ENCODE data around the gene AKR1C8. TPM values are rescaled to one million over a fixed set of nuclear protein-coding genes. Genes with fewer than 3 reads are reported as not detected.
"Not testable (repeated sequence)": the region's sequence is repeated elsewhere in the genome, so short reads cannot be mapped to it uniquely, and the experiment has no call there.

The AKR1C8 gene
- polyA plus RNA-seq, 4 donors = 0.06 TPM; not detected in 3

DNA sequence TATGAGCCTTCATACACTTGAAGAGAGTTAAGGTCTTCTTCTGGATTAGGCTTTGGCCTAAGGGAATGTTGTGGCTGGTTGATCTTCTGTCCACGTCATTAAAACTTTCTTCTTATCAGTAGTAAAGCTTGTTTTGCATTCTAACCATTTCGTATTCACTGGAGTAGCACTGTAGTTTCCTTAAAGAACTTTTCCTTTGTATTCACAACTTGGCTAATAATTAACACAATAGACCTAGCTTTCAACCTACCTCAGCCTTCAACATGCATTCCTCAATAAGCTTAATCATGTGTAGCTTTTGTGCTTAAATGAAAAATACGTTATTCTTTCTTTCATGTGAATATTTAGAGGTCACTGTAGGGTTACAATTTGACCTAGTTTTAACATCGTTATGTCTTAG is 42.8 kb downstream of the AKR1C8 start:
- peak; percentile 57 for FAIRE-seq
- H3K27ac ChIP-seq (ENCODE audit: low read depth in 1 of 3, low read length in 2 of 3) = peak overlapping the region in 2 of 3 donors; percentile 64
- no peaks in the 10 kb centered on the region for H3K27me3 ChIP-seq (ENCODE audit: control insufficient read depth in 3 of 3, insufficient read depth in 3 of 3, low read length in 3 of 3)
- no peak overlapping the region for H3K4me3 ChIP-seq (ENCODE audit: low read depth in 1 of 3, low read length in 3 of 3)
- WGBS, 3 donors = 14 to 45% (median 26%) methylated on average over 4 of the region's 4 CpGs
- DNase-seq = peak; percentile 43 to 66
- H3K9me3 ChIP-seq (ENCODE audit: control insufficient read depth in 2 of 2, insufficient read depth in 1 of 2, low read depth in 1 of 2, low read length in 1 of 2) = peaks cover 0 to 16% of the 10 kb centered on the region in 2 donors
- peaks cover 0 to 13% (median 5%) of the 10 kb centered on the region in 3 donors for H3K4me1 ChIP-seq (ENCODE audit: control insufficient read depth in 3 of 3, insufficient read depth in 2 of 3, low read depth in 1 of 3, low read length in 2 of 3)
- no peaks in the 10 kb centered on the region for H3K36me3 ChIP-seq (ENCODE audit: control insufficient read depth in 3 of 3, insufficient read depth in 2 of 3, low read depth in 1 of 3, low read length in 3 of 3)

DNA sequence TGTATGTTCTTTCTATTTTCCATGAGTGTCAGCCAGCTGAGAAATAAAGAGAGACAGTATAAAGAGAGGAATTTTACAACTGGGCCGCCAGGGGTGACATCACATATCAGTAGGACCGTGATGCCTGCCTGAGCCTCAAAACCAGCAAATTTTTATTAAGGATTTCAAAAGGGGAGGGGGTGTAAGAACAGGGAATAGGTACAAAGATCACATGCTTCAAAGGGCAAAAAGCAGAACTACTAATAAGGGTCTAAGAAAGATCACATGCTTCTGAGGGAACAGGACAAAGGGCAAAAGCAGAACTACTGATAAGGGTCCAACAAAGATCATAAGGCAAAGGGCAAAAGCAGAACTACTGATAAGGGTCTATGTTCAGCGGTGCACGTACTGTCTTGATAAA is 47.3 kb downstream of the AKR1C8 start:
- WGBS, 3 donors = 39 to 68% (median 53%) methylated on average over 2 to 4 of the region's 4 CpGs
- not testable (repeated sequence) for H3K4me3 ChIP-seq (ENCODE audit: low read depth in 1 of 3, low read length in 3 of 3); H3K27me3 ChIP-seq (ENCODE audit: control insufficient read depth in 3 of 3, insufficient read depth in 3 of 3, low read length in 3 of 3); FAIRE-seq; H3K27ac ChIP-seq (ENCODE audit: low read depth in 1 of 3, low read length in 2 of 3); H3K36me3 ChIP-seq (ENCODE audit: control insufficient read depth in 3 of 3, insufficient read depth in 2 of 3, low read depth in 1 of 3, low read length in 3 of 3); H3K4me1 ChIP-seq (ENCODE audit: control insufficient read depth in 3 of 3, insufficient read depth in 2 of 3, low read depth in 1 of 3, low read length in 2 of 3); DNase-seq
- H3K9me3 ChIP-seq (ENCODE audit: control insufficient read depth in 2 of 2, insufficient read depth in 1 of 2, low read depth in 1 of 2, low read length in 1 of 2) = peaks cover 3 to 19% of the 10 kb centered on the region in 2 donors

DNA sequence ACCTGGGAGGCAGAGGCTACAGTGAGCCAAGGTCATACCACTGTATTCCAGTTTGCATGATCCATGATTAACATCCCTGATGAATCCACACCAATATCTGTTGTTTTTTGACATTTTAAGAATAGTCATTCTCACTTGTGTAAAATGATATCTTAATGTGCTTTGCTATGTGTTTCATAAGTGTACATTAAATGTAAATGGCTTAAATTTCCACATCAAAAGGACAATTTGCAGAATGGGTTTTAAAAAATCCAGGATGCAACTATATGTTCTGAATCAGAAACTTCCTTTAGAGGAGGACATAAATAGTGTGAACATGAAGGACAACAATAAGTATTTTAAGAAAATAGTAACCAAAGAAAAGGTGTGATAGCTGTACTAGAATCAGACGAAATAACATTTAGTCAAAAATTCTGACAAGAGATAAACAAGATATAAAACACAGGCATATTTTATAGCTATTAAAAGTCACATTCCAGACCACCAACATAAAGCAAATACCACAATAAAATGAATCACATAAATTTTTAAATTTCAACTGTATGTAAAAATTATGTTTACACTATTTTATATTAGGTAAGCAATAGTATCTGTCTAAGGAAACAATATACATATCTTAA is 48.4 kb downstream of the AKR1C8 start:
- H3K4me1 ChIP-seq (ENCODE audit: control insufficient read depth in 3 of 3, insufficient read depth in 2 of 3, low read depth in 1 of 3, low read length in 2 of 3) = no peaks in the 10 kb centered on the region
- WGBS, 3 donors = 90 to 97% (median 97%) methylated on average over 1 of the region's 1 CpG
- no peak overlapping the region for H3K27ac ChIP-seq (ENCODE audit: low read depth in 1 of 3, low read length in 2 of 3)
- H3K4me3 ChIP-seq (ENCODE audit: low read depth in 1 of 3, low read length in 3 of 3) = no peak overlapping the region
- H3K36me3 ChIP-seq (ENCODE audit: control insufficient read depth in 3 of 3, insufficient read depth in 2 of 3, low read depth in 1 of 3, low read length in 3 of 3) = no peaks in the 10 kb centered on the region
- FAIRE-seq (no peak), DNase-seq (no peak)
- no peaks in the 10 kb centered on the region for H3K27me3 ChIP-seq (ENCODE audit: control insufficient read depth in 3 of 3, insufficient read depth in 3 of 3, low read length in 3 of 3)
- peaks cover 3 to 19% of the 10 kb centered on the region in 2 donors for H3K9me3 ChIP-seq (ENCODE audit: control insufficient read depth in 2 of 2, insufficient read depth in 1 of 2, low read depth in 1 of 2, low read length in 1 of 2)

DNA sequence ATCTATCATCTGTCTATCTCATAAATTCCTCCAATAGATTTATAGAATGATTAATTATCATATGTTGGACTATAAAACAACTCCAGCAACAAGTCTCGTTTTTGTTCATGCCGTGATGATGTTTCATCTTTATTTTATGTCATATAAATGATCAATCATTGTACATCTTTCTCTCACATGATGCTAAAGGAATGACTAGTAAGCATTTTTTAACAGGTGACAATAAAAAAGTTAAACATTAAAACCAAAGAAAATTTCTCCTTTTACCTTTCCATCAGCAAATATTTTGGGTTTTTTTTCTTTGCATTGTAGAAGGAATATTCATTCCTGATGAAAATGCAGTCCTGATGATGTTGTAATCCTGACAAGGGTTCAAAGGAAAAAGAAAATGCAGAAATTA is 49.4 kb downstream of the AKR1C8 start:
- Histone ChIP-seq H3K9me3 (ENCODE audit: control insufficient read depth in 2 of 2, insufficient read depth in 1 of 2, low read depth in 1 of 2, low read length in 1 of 2) (peaks cover 3 to 19% of the 10 kb centered on the region in 2 donors), H3K4me1 (ENCODE audit: control insufficient read depth in 3 of 3, insufficient read depth in 2 of 3, low read depth in 1 of 3, low read length in 2 of 3) (no peaks in the 10 kb centered on the region), H3K27me3 (ENCODE audit: control insufficient read depth in 3 of 3, insufficient read depth in 3 of 3, low read length in 3 of 3) (no peaks in the 10 kb centered on the region), H3K4me3 (ENCODE audit: low read depth in 1 of 3, low read length in 3 of 3) (no peak overlapping the region), H3K36me3 (ENCODE audit: control insufficient read depth in 3 of 3, insufficient read depth in 2 of 3, low read depth in 1 of 3, low read length in 3 of 3) (no peaks in the 10 kb centered on the region), H3K27ac (ENCODE audit: low read depth in 1 of 3, low read length in 2 of 3) (no peak overlapping the region)
- WGBS, 3 donors = 69 to 86% (median 81%) methylated on average over 2 of the region's 2 CpGs
- no peak for DNase-seq
- FAIRE-seq = no peak

DNA sequence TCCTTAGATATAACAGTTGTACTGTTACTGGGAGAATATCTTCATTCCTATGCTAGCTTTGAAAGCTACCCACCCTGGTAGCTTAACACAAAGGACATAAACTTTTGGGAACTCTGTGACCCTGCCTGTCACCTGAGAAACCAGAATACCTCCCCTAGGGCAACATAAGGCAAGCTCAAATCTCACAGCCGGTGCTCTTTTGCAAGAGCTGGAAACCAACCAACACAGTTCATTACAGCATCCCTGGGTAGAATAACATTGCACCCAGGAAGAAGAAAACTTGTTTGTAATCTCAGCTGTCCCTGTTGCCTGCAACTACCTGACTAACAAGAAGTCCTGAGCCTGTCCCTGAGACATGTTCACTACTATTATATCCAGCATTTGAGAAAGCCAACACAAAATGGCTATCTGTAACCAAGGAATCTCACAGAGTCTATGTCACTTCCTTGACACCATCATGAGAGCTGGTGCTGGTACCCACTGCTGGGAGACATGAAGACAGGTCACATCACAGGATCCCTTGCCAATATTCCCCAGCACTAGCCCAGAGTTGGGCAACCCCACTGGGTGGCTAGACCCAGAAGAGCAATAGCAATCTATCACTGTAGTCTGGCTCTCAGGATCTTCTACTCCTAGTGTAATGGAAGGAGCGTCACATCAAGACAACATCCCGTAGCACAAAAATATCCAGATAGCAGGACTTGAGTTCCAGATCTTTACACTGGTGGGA is 59.5 kb downstream of the AKR1C8 start:
- Histone ChIP-seq H3K4me1 (ENCODE audit: control insufficient read depth in 3 of 3, insufficient read depth in 2 of 3, low read depth in 1 of 3, low read length in 2 of 3) (no peaks in the 10 kb centered on the region), H3K36me3 (ENCODE audit: control insufficient read depth in 3 of 3, insufficient read depth in 2 of 3, low read depth in 1 of 3, low read length in 3 of 3) (no peaks in the 10 kb centered on the region), H3K9me3 (ENCODE audit: control insufficient read depth in 2 of 2, insufficient read depth in 1 of 2, low read depth in 1 of 2, low read length in 1 of 2) (peaks cover 0 to 5% of the 10 kb centered on the region in 2 donors), H3K27ac (ENCODE audit: low read depth in 1 of 3, low read length in 2 of 3) (no peak overlapping the region), H3K4me3 (ENCODE audit: low read depth in 1 of 3, low read length in 3 of 3) (no peak overlapping the region), H3K27me3 (ENCODE audit: control insufficient read depth in 3 of 3, insufficient read depth in 3 of 3, low read length in 3 of 3) (peaks cover 0 to 2% (median 0%) of the 10 kb centered on the region in 3 donors)
- no peak for DNase-seq
- WGBS, 3 donors = 69 to 93% (median 88%) methylated on average over 3 of the region's 3 CpGs
- FAIRE-seq = no peak

DNA sequence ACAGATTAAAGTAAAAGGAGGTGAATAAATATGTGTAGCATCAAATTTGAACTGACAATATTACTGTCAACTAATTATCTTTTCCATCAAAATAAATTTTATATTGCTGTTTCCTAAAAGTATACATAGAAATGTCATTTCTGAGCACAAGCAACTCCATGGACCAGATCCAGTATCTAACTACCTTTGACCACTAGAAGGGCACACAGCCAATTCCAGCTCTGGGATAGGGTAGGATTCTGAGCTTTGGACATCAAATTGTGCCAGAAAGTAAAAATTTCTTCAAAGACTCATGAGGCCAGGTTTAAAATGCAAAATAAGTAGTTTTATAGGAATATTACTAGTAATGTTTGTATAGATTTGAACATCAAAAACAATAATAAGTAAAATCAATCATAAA is 61.1 kb downstream of the AKR1C8 start:
- Histone ChIP-seq H3K4me1 (ENCODE audit: control insufficient read depth in 3 of 3, insufficient read depth in 2 of 3, low read depth in 1 of 3, low read length in 2 of 3) (no peaks in the 10 kb centered on the region), H3K27ac (ENCODE audit: low read depth in 1 of 3, low read length in 2 of 3) (no peak overlapping the region), H3K36me3 (ENCODE audit: control insufficient read depth in 3 of 3, insufficient read depth in 2 of 3, low read depth in 1 of 3, low read length in 3 of 3) (no peaks in the 10 kb centered on the region), H3K27me3 (ENCODE audit: control insufficient read depth in 3 of 3, insufficient read depth in 3 of 3, low read length in 3 of 3) (peaks cover 0 to 2% (median 0%) of the 10 kb centered on the region in 3 donors), H3K9me3 (ENCODE audit: control insufficient read depth in 2 of 2, insufficient read depth in 1 of 2, low read depth in 1 of 2, low read length in 1 of 2) (peaks cover 0 to 13% of the 10 kb centered on the region in 2 donors), H3K4me3 (ENCODE audit: low read depth in 1 of 3, low read length in 3 of 3) (no peak overlapping the region)
- DNase-seq (no peak), FAIRE-seq (no peak)

DNA sequence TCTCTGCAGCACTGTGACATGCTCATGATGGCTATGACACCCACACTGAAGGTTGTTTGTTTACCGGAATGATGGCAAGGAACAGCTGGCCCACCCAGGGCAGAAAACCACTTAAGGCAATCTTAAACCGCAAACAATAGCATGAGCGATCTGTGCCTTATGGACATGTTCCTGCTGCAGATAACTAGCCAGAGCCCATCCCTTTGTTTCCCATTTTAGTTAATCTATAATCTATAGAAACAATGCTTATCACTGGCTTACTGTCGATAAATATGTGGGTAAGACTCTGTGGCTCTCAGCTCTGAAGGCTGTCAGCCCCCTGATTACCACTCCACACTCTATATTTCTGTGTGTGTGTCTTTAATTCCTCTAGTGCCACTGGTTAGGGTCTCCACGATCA is 65.0 kb downstream of the AKR1C8 start:
- not testable (repeated sequence) for FAIRE-seq; DNase-seq; H3K27me3 ChIP-seq (ENCODE audit: control insufficient read depth in 3 of 3, insufficient read depth in 3 of 3, low read length in 3 of 3); H3K36me3 ChIP-seq (ENCODE audit: control insufficient read depth in 3 of 3, insufficient read depth in 2 of 3, low read depth in 1 of 3, low read length in 3 of 3); H3K4me1 ChIP-seq (ENCODE audit: control insufficient read depth in 3 of 3, insufficient read depth in 2 of 3, low read depth in 1 of 3, low read length in 2 of 3); H3K27ac ChIP-seq (ENCODE audit: low read depth in 1 of 3, low read length in 2 of 3); H3K4me3 ChIP-seq (ENCODE audit: low read depth in 1 of 3, low read length in 3 of 3)
- peaks cover 0 to 20% of the 10 kb centered on the region in 2 donors for H3K9me3 ChIP-seq (ENCODE audit: control insufficient read depth in 2 of 2, insufficient read depth in 1 of 2, low read depth in 1 of 2, low read length in 1 of 2)
- 82 to 88% (median 88%) methylated on average over 5 of the region's 5 CpGs for whole genome bisulfite sequencing, 3 donors

DNA sequence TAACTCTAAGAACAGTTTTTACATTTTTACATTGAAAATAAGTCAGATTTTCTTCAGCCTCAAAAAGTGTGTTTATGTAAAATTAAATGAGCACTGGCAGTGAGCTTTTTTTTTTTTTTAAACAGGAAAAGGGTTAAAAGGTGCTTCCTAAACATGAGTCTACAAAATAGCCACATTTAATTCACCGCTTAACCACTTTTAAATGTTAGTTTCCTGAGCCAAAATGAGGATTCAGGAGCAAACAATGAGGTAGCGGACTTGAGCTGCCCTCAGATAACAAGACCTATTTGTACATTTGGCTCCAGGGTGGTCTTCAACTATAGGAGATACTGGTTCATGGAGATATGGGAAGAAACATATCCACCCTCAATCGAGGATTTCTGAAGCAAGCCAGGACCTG is 67.9 kb downstream of the AKR1C8 start:
- no peaks in the 10 kb centered on the region for H3K4me1 ChIP-seq (ENCODE audit: control insufficient read depth in 3 of 3, insufficient read depth in 2 of 3, low read depth in 1 of 3, low read length in 2 of 3)
- no peak overlapping the region for H3K27ac ChIP-seq (ENCODE audit: low read depth in 1 of 3, low read length in 2 of 3)
- FAIRE-seq = no peak
- H3K36me3 ChIP-seq (ENCODE audit: control insufficient read depth in 3 of 3, insufficient read depth in 2 of 3, low read depth in 1 of 3, low read length in 3 of 3) = no peaks in the 10 kb centered on the region
- no peak for DNase-seq
- no peaks in the 10 kb centered on the region for H3K27me3 ChIP-seq (ENCODE audit: control insufficient read depth in 3 of 3, insufficient read depth in 3 of 3, low read length in 3 of 3)
- 60 to 87% (median 62%) methylated on average over 3 of the region's 3 CpGs for WGBS, 3 donors
- H3K9me3 ChIP-seq (ENCODE audit: control insufficient read depth in 2 of 2, insufficient read depth in 1 of 2, low read depth in 1 of 2, low read length in 1 of 2) = peaks cover 0 to 20% of the 10 kb centered on the region in 2 donors
- H3K4me3 ChIP-seq (ENCODE audit: low read depth in 1 of 3, low read length in 3 of 3) = no peak overlapping the region

Measured in small intestine (tissue), 7 donors.